Trophoblast cell (in vitro differentiated cells and primary cell): ENCODE measurements around the gene UBR3.
"Not testable (repeated sequence)": the region's sequence is repeated elsewhere in the genome, so short reads cannot be mapped to it uniquely, and the experiment has no call there.

Experiments
- DNase-seq, 2 donors: peaks; one replicate each; pipeline ENCODE4 v3.0.0-alpha.2; 2016
- H2AFZ ChIP-seq: 2 replicates; pipeline ENCODE4 v1.6.1; 2013; ENCODE audit warnings: low read length, moderate library complexity, mild to moderate bottlenecking; ENCODE audit not compliant: insufficient read depth, poor library complexity
- H2AK5ac ChIP-seq: 2 replicates; pipeline ENCODE4 v1.6.1; 2013; ENCODE audit warnings: mild to moderate bottlenecking, low read length
- H2BK120ac ChIP-seq: 2 replicates; pipeline ENCODE4 v1.6.1; 2013; ENCODE audit warnings: low read length, mild to moderate bottlenecking, moderate library complexity; ENCODE audit not compliant: insufficient read depth, poor library complexity
- H2BK12ac ChIP-seq: 2 replicates; pipeline ENCODE4 v1.6.1; 2013; ENCODE audit warnings: mild to moderate bottlenecking, low read length, moderate library complexity
- H2BK5ac ChIP-seq: 2 replicates; pipeline ENCODE4 v1.6.1; 2013; ENCODE audit warnings: low read length, low read depth, moderate library complexity, mild to moderate bottlenecking; ENCODE audit not compliant: poor library complexity
- H3K14ac ChIP-seq: 2 replicates; pipeline ENCODE4 v1.6.1; 2013; ENCODE audit warnings: mild to moderate bottlenecking, low read length
- H3K18ac ChIP-seq: 2 replicates; pipeline ENCODE4 v1.6.1; 2013; ENCODE audit warnings: mild to moderate bottlenecking, low read length
- H3K23ac ChIP-seq: 2 replicates; pipeline ENCODE4 v1.6.1; 2013; ENCODE audit warnings: low read length
- H3K27ac ChIP-seq: 2 replicates; pipeline ENCODE4 v1.5.1; 2013; ENCODE audit warnings: low read depth, mild to moderate bottlenecking, inconsistent platforms, low read length, moderate library complexity
- H3K27me3 ChIP-seq: 2 replicates; pipeline ENCODE4 v1.6.1; 2013; ENCODE audit warnings: inconsistent platforms, mild to moderate bottlenecking, low read length, moderate library complexity; ENCODE audit not compliant: insufficient read depth
- H3K36me3 ChIP-seq, 2 experiments: 1 replicate in 1 of 2; 2 replicates in 1 of 2; pipeline ENCODE4 v1.6.1; 2013; ENCODE audit warnings: low read length in 2 of 2, mild to moderate bottlenecking in 2 of 2, moderate library complexity in 1 of 2; ENCODE audit not compliant: insufficient read depth in 2 of 2, control insufficient read depth in 1 of 2
- H3K4ac ChIP-seq: 2 replicates; pipeline ENCODE4 v1.6.1; 2013; ENCODE audit warnings: low read depth, mild to moderate bottlenecking, low read length, moderate library complexity
- H3K4me1 ChIP-seq, 2 experiments: 1 replicate in 1 of 2; 2 replicates in 1 of 2; pipeline ENCODE4 v1.6.1; 2013; ENCODE audit warnings: low read length in 2 of 2, mild to moderate bottlenecking in 2 of 2, moderate library complexity in 1 of 2; ENCODE audit not compliant: insufficient read depth in 2 of 2, control insufficient read depth in 1 of 2
- H3K4me2 ChIP-seq: 2 replicates; pipeline ENCODE4 v1.6.1; 2013; ENCODE audit warnings: inconsistent platforms, mild to moderate bottlenecking, low read length, moderate library complexity
- H3K4me3 ChIP-seq: 2 replicates; pipeline ENCODE4 v1.5.1; 2013; ENCODE audit warnings: mild to moderate bottlenecking, low read depth, low read length, inconsistent platforms
- H3K79me1 ChIP-seq: one replicate; pipeline ENCODE4 v1.6.1; 2013; ENCODE audit warnings: low read length
- H3K79me2 ChIP-seq: 2 replicates; pipeline ENCODE4 v1.6.1; 2013; ENCODE audit warnings: low read length, mild to moderate bottlenecking; ENCODE audit not compliant: control insufficient read depth, insufficient read depth, poor library complexity
- H3K9ac ChIP-seq: 2 replicates; pipeline ENCODE4 v1.6.1; 2013; ENCODE audit warnings: mild to moderate bottlenecking, low read length
- H3K9me3 ChIP-seq: 2 replicates; pipeline ENCODE4 v1.6.1; 2013; ENCODE audit warnings: low read depth, mild to moderate bottlenecking, control low read depth, inconsistent platforms, low read length; ENCODE audit not compliant: insufficient read depth
- H4K12ac ChIP-seq: 2 replicates; pipeline ENCODE4 v1.6.1; 2013; ENCODE audit warnings: low read depth, mild to moderate bottlenecking, low read length, moderate library complexity
- H4K8ac ChIP-seq: 2 replicates; pipeline ENCODE4 v1.6.1; 2013; ENCODE audit warnings: low read depth, mild to moderate bottlenecking, low read length, moderate library complexity
- H4K91ac ChIP-seq: one replicate; pipeline ENCODE4 v1.6.1; 2013; ENCODE audit warnings: low read depth, mild to moderate bottlenecking, low read length, moderate library complexity
- WGBS: extraction: QIAGEN DNeasy Blood & Tissue Kit; methylation state at CpG from one replicate; pipeline ENCODE4 v1.1.7; 2013; ENCODE audit warnings: missing lambda C conversion rate; ENCODE audit not compliant: insufficient read length, insufficient coverage; ENCODE audit errors: extremely low coverage; 5-methylcytosine and 5-hydroxymethylcytosine counted together

The UBR3 gene

GRCh38 chr2:169933124-169933711 is 106.0 kb downstream of the UBR3 start:
- Histone ChIP-seq H4K91ac (no peak overlapping the region), H3K4ac (no peak overlapping the region), H3K79me2 (no peaks in the 10 kb centered on the region), H3K4me1 (no peaks in the 10 kb centered on the region), H3K79me1 (no peaks in the 10 kb centered on the region), H3K23ac (no peak overlapping the region), H4K12ac (no peak overlapping the region), H2AK5ac (no peak overlapping the region), H3K4me2 (no peak overlapping the region), H2BK120ac (no peak overlapping the region), H3K27me3 (no peaks in the 10 kb centered on the region), H3K9me3 (no peaks in the 10 kb centered on the region), H3K36me3 (no peaks in the 10 kb centered on the region), H4K8ac (no peak overlapping the region), H3K4me3 (no peak overlapping the region), H3K18ac (no peak overlapping the region), H3K14ac (no peak overlapping the region), H3K27ac (no peak overlapping the region), H2AFZ (no peak overlapping the region), H2BK5ac (no peak overlapping the region), H3K9ac (no peak overlapping the region), H2BK12ac (no peak overlapping the region)
- WGBS = no CpG with 5 or more reads among the region's 2 CpGs
- DNase-seq = peak in 1 of 2 donors; percentile 67

- H3K9ac ChIP-seq, H3K79me1 ChIP-seq, H3K27ac ChIP-seq, H4K12ac ChIP-seq, H2BK5ac ChIP-seq, H2BK12ac ChIP-seq, H2BK120ac ChIP-seq, H3K27me3 ChIP-seq, H2AK5ac ChIP-seq, DNase-seq, H3K23ac ChIP-seq, H3K36me3 ChIP-seq, H3K4me3 ChIP-seq, H3K79me2 ChIP-seq, H2AFZ ChIP-seq, H3K4me1 ChIP-seq, H3K4ac ChIP-seq, H3K9me3 ChIP-seq, H3K4me2 ChIP-seq, H3K18ac ChIP-seq, H4K91ac ChIP-seq, H3K14ac ChIP-seq, H4K8ac ChIP-seq: not testable (repeated sequence)
- WGBS = no CpG with 5 or more reads among the region's 5 CpGs
Observed at GRCh38 chr2:169936652-169937051, 109.4 kb downstream of the UBR3 start.

DNA sequence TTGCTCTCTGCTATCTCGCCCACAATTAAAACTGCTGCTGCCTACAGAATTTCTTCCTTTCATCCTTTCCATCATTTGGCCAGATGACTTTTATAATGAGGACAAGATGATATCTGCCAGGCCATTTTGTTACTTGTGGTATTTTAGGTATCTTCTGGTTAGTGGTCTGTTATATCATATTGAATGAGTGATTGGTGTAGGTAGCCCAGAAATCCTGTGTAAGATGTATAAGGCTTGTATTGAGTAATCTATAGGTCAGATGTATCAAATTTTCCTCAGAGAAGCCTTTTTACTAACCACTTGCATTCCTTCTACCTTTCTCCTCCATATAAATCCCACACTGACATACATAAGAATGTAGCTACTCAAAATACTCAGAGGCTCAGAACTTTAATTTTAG is 118.3 kb downstream of the UBR3 start:
- H4K12ac ChIP-seq = no peak overlapping the region
- no peak for DNase-seq
- H3K18ac ChIP-seq = no peak overlapping the region
- no peak overlapping the region for H2BK5ac ChIP-seq
- H3K36me3 ChIP-seq = peaks cover 0 to 2% of the 10 kb centered on the region in 2 experiments
- H2AK5ac ChIP-seq = no peak overlapping the region
- H2BK120ac ChIP-seq = no peak overlapping the region
- no peak overlapping the region for H3K4me2 ChIP-seq
- H3K27me3 ChIP-seq = no peaks in the 10 kb centered on the region
- H3K14ac ChIP-seq = no peak overlapping the region
- no peak overlapping the region for H3K27ac ChIP-seq
- H2AFZ ChIP-seq = no peak overlapping the region
- H3K79me2 ChIP-seq = no peaks in the 10 kb centered on the region
- no peak overlapping the region for H3K4ac ChIP-seq
- H3K23ac ChIP-seq = no peak overlapping the region
- WGBS = no CpG with 5 or more reads among the region's 1 CpG
- no peak overlapping the region for H3K4me3 ChIP-seq
- H3K4me1 ChIP-seq = no peaks in the 10 kb centered on the region
- no peak overlapping the region for H4K91ac ChIP-seq
- no peak overlapping the region for H3K9ac ChIP-seq
- H3K9me3 ChIP-seq = no peaks in the 10 kb centered on the region
- H4K8ac ChIP-seq = no peak overlapping the region
- no peaks in the 10 kb centered on the region for H3K79me1 ChIP-seq
- H2BK12ac ChIP-seq = no peak overlapping the region

DNA sequence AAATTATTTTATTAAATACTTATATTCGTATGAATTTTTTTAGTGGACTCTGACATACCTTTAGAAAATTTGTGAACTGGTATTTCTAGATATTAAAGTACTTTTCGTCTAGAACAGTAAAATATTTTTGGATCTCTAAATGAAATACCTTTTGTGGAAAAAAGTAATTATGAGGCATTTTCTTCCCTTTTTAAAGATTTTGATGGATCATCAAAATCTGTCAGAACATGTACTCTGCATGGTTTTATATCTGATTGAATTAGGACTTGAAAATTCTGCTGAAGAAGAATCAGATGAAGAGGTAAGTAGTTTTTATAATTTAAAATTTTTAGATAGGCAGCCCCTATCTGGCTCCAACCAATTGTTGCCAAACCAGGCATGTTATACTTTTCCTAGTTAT is 118.8 kb downstream of the UBR3 start:
- no peak overlapping the region for H2BK120ac ChIP-seq
- H3K4me2 ChIP-seq = no peak overlapping the region
- H4K8ac ChIP-seq = no peak overlapping the region
- no peak overlapping the region for H2BK5ac ChIP-seq
- no peak overlapping the region for H3K27ac ChIP-seq
- H3K9ac ChIP-seq = no peak overlapping the region
- no peaks in the 10 kb centered on the region for H3K79me1 ChIP-seq
- H2AFZ ChIP-seq = no peak overlapping the region
- H3K9me3 ChIP-seq = no peaks in the 10 kb centered on the region
- H3K14ac ChIP-seq = no peak overlapping the region
- H2AK5ac ChIP-seq = no peak overlapping the region
- H3K4ac ChIP-seq = no peak overlapping the region
- H4K12ac ChIP-seq = no peak overlapping the region
- peaks cover 0 to 2% of the 10 kb centered on the region in 2 experiments for H3K36me3 ChIP-seq
- H3K4me3 ChIP-seq = no peak overlapping the region
- no peaks in the 10 kb centered on the region for H3K4me1 ChIP-seq
- H3K27me3 ChIP-seq = no peaks in the 10 kb centered on the region
- no peak overlapping the region for H3K23ac ChIP-seq
- H4K91ac ChIP-seq = no peak overlapping the region
- DNase-seq = no peak
- H3K79me2 ChIP-seq = no peaks in the 10 kb centered on the region
- no CpG with 5 or more reads among the region's 2 CpGs for WGBS
- no peak overlapping the region for H3K18ac ChIP-seq
- H2BK12ac ChIP-seq = no peak overlapping the region
